ENCODE results near the gene TMEM179.

The TMEM179 gene

GRCh38 chr14:104598039-104598909, 6.3 kb downstream of the TMEM179 start:
- no peak for DNase-seq

GRCh38 chr14:104597576-104597975, 7.0 kb downstream of the TMEM179 start:
- no peak for DNase-seq

- no peak for DNase-seq
Measured at GRCh38 chr14:104596927-104597351, 7.6 kb downstream of the TMEM179 start.

- no peak for DNase-seq
Measured at GRCh38 chr14:104596451-104596918, 8.1 kb downstream of the TMEM179 start.

GRCh38 chr14:104595911-104596450, 8.6 kb downstream of the TMEM179 start:
- no peak for DNase-seq

- no peak for DNase-seq
Measured at GRCh38 chr14:104595116-104595675, 9.4 kb downstream of the TMEM179 start.

GRCh38 chr14:104594310-104595046, 10.1 kb downstream of the TMEM179 start:
- DNase-seq: no peak

- no peak for DNase-seq
Measured at GRCh38 chr14:104593710-104594136, 10.8 kb downstream of the TMEM179 start.

GRCh38 chr14:104593241-104593701, 11.3 kb downstream of the TMEM179 start:
- no peak for DNase-seq

- DNase-seq: no peak
Measured at GRCh38 chr14:104592785-104593184, 11.8 kb downstream of the TMEM179 start.

- no peak for DNase-seq
Measured at GRCh38 chr14:104592292-104592672, 12.3 kb downstream of the TMEM179 start.

GRCh38 chr14:104591506-104592291, 12.9 kb downstream of the TMEM179 start:
- no peak for DNase-seq

GRCh38 chr14:104591031-104591430, 13.5 kb downstream of the TMEM179 start:
- DNase-seq: no peak

GRCh38 chr14:104590240-104590965, 14.2 kb downstream of the TMEM179 start:
- DNase-seq: no peak

GRCh38 chr14:104589338-104590195, 15.0 kb downstream of the TMEM179 start:
- no peak for DNase-seq

- no peak for DNase-seq
Measured at GRCh38 chr14:104588066-104588857, 16.3 kb downstream of the TMEM179 start.

- no peak for DNase-seq
Measured at GRCh38 chr14:104587641-104588040, 16.9 kb downstream of the TMEM179 start.

GRCh38 chr14:104586832-104587620, 17.5 kb downstream of the TMEM179 start:
- no peak for DNase-seq

All from T1000 (cell line).